Activated T-cell treated with anti-CD3 and anti-CD28 coated beads for 48 hours (primary cell): ENCODE measurements around the gene LCE1C.
A peak's percentile ranks its signal among the peaks of the same experiment; 100 is the strongest.

Source experiments
- DNase-seq: peaks from one replicate; pipeline ENCODE4 v3.0.0-alpha.2; 2020; ENCODE audit warnings: low read depth

Gene LCE1C, protein sequence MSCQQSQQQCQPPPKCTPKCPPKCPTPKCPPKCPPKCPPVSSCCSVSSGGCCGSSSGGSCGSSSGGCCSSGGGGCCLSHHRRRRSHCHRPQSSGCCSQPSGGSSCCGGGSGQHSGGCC

DNA sequence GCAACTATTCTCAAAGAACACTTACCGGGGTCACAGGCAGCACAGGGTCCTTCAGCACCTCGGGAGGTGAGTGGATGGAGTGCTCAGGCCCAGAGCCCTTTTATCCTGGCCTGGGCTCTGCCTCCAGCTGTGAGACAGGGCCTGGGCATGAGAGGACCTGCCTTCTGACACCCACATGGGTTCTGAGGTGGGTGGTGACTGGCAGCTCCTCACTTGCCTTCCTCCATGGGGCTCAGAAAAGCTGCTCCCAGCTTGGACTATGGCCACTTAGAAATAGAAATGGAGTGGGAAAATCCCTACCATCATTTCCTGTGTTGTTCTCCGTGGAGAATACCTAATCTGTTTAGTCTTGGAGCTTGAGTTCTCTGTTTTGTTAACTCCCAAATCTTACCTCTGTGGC, at the start of gene LCE1C:
TSS of gene LCE1C (minus strand) at position 76 of the 400 bp plus-strand sequence. CDS start 1,173 bp downstream, outside the sequence.
- DNase-seq: no peak

DNA sequence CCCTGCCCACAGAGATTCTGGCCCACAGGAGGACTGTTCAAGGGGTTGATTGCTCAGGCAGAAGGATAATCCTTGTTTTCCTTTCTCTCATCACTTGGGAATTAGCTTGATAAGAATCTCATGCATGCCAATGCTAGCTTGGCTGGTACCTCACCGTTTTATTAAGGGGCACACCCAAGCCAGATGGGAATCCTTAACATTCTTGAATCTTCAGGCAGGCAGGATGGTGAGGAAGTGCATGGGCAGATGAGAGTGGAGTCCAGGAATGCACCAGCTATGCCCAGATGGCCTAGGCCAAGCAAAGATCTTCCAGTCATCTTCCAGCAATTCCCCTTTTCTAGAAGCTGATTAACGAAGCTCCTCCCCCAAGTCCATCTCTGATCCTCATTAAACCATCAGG, 49.2 kb upstream of the LCE1C start:
- no peak for DNase-seq

DNA sequence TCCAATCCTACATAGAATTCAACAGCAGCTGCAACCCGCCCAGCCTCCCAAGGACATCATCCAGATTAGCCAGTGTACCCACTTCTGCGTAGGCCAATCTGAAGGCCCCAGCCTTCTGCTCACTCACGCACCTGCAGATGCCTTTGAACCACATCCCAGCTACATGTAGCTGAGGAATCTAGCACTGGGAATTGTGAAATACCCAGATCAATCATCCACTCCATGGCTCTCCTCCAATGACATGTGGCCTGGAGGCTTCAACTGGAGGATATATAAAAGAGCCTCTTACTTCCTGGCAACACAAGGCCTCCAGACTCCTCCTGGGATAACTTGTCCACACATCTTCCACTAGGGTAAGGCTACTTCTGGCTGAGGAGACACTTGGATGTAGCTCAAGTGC, 36.1 kb upstream of the LCE1C start, which contains the start of gene LCE6A:
TSS of gene LCE6A (plus strand) at position 301 of the 400 bp plus-strand sequence. CDS start 665 bp downstream, outside the sequence.
- no peak for DNase-seq

DNA sequence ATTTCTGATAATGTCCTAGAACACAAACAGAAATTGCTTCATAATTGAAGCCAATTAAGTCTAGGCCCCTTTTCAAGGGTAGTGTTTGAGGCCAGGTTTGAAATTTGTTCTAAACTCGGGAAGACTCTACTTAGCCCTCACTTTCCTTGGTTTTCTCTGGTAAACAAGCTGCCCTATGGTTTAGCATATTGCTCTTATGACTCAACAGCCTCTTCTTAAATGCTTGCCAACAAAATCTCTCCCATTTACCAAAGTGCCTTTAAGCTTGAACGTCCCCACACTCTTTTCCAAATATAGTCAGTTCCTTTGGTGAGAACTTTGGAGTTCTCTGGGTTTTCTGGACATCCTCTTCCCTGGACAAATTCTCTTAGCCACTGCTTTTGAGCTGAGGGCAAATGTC, 30.4 kb upstream of the LCE1C start:
- no peak for DNase-seq

DNA sequence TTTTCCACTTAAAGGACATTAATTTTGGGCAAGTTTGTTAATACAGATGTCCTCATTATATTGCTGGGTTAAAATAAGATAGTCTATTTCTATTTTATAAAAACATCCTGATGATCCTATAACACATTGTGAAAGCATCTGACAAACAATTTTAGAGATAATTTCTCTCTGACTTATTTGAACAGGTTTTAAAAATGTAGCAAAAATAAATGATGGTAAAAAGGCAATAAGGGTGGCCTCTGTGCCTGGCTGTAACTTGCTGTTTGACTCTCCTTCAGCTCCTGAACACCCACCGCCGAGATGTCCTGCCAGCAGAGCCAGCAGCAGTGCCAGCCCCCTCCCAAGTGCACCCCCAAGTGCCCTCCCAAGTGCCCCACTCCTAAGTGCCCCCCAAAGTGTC, 20.7 kb upstream of the LCE1C start, which contains the start of gene LCE1A:
TSS of gene LCE1A (plus strand) at position 301 of the 400 bp plus-strand sequence. CDS start at position 301, 0 bp downstream.
- DNase-seq: no peak

DNA sequence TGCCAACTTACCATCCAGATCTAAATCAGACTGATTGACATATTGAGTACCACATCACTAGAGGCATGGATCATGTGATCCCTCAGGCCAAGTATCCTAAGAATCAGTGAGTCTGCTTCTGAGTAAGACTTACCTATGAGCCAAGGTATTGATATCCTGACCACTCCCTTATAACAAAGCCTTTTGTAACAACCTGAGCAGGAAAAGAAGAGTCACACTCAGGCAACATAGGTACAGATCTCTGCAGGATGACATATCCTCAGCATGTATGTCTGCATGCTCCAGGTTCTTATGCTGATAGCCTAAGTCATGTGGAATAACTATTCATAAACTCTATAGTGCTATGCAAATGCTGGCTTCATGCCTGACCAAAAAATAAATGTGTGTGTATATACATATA, 18.5 kb upstream of the LCE1C start:
- no peak for DNase-seq

DNA sequence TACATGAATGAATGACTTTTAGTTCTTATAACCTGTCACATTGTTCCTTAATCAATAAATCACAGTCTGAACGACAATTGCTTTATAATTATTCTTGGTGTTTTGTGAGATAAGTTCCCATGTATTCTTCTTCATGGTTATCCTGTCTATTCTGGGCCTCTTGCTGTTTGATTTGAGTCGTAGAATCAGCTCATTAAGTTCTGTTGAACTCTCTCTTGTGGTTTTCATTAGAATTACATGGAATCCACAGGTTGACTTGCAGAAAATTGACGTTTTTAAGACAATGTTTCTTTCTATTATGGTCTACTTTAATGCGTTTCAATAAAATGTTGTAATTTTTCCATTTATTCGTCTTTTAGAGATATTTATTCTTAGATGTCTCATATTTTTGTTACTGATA, 16.8 kb upstream of the LCE1C start:
- no peak for DNase-seq

DNA sequence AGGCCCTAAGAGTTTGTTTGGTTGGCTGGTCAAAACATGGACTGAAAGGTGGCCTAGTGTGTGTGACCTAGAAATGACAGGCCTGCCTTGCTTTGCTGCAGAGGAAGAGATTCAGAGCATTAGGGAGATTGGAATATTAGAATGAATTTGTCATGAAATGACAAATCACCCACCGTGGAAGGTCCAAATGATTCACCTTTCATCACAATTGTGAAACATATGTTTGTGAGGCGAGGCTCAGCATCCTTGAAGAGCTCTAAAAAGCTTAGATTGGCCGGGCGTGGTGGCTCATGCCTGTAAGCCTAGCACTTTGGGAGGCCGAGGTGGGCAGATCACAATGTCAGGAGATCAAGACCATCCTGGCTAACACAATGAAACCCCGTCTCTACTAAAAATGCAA, 10.9 kb upstream of the LCE1C start:
- DNase-seq: no peak

DNA sequence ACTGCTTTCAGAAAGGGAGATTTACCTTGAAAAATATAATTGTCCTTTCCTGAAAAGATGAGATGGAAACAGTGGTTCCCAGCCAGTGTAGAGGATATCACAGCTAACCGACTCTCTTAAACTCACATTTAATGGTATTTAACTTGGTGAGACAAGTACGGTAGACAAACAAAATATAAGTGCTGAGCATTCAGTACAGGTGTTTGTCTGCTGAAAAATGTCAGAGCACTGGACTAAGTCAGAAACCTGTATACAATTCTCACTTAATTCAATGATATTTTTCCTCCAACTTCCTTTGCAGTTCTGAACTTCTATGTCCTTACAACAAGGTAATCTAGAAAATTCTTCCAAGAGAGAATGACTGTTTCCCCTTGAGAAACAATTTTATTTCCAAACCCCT, 5.2 kb upstream of the LCE1C start, which contains the start of gene LCE1B:
TSS of gene LCE1B (plus strand) at position 301 of the 400 bp plus-strand sequence. CDS start 476 bp downstream, outside the sequence.
- no peak for DNase-seq

DNA sequence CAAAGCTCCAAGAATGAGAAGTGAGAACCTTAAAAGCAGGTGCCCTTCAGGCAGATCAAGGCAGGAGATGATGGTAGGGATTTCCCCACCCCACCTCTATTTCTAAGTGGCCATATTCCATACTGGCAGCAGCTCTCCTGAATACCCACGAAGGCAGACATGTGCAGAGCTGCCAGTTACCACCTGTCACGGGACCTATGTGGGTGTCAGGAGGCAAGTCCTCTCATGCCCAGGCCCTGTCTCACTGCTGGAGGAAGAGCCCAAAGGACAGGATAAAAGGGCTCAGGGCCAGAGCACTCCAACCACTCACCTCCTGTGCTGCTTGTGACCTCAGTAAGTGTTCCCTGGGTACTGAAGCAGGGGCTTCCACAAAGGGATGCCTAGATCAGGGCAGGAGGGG, 4.6 kb upstream of the LCE1C start:
- DNase-seq: no peak

DNA sequence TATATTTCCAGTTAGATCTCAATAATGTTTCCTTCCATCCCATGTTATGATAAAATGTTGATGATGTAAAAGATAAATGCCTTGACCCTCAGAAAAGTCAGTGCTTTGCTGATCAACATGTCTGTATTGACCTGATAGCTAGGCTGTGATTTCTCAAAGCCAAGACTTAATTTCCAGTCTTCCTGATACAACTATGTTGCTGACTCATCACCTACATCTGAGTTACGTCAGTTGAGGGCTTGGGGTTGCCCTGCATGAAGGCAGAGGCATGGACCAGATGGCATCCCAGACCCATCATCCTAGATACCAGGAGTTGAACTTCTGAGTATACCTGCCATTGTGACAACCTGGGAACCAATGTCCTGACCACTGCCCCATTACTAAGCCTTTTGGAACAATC, 5.1 kb downstream of the LCE1C start:
- DNase-seq: no peak

DNA sequence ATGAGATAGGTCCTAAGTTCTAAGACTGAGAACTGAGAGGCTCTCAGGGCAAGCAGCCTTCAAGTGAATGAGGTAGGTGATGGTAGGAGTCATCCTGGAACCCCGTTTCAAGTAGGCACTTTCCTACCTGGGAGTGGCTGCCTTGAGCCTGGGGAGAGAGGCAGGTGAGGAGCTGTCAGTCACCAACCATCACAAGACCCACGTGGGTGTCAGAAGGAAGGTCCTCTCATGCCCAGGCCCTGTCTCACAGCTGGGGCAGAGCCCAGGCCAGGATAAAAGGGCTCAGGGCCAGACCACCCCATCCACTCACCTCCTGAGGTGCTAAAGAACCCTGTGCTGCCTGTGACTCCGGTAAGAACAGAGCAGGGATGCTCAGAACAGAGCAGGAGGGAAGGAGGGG, 10.0 kb downstream of the LCE1C start, which contains the start of gene LCE1D:
TSS of gene LCE1D (plus strand) at position 301 of the 400 bp plus-strand sequence. CDS start 1,074 bp downstream, outside the sequence.
- no peak for DNase-seq

DNA sequence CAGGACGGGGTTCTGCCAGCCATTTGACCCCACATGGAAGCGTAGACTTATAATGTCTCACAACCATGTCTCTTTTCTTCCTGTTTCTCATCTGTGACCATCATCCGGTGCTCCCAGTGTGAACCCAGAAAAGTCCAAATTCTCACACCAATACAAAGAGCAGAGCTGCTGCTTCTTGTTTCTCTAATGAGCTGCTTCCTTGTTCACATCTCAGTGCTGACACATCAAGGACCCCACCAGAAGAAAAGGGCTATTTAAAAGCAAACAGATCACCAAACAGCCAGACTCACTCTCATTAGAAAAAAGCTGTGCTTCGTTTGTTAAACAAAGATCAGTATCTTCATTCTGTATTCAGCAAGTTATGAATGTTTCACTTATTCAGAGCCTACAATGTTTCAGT, 10.8 kb downstream of the LCE1C start:
- DNase-seq: no peak

DNA sequence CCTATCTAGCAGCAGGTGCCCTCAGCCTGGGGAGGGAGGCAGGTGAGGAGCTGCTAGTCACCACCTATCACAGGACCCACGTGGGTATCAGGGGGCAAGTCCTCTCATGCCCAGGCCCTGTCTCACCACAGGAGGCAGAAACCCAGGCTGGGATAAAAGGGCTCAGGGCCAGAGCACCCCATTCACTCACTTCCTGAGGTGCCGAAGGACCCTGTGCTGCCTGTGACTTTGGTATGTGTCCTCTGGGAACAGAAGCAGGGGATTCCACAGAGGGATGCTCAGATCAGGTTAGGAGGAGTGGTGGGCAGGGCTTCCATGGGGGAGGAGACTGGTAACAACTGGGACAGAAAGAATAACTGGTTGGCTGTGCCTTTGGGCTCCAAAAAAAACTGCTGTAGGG, 20.4 kb downstream of the LCE1C start, which contains the start of gene LCE1E:
TSS of gene LCE1E (plus strand) at position 181 of the 400 bp plus-strand sequence. CDS start 1,043 bp downstream, outside the sequence.
- DNase-seq: no peak

DNA sequence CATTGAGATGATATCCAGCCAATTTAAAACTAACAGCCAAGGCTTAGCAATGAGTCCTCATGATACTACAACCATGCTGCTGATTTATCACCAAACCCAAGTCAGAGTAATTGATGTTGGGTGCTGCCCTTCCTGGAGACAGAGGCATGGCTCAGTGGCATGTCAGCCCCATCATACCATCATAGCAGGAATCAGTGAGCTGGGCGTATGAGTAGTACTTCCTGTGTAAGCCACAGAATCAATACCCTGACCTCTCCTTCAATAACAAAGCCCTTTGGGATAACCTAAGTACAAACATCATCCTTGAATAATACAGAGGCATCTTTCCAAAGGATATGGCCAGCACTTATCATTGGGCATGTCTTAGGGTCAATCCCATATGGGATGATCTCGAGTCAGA, 23.4 kb downstream of the LCE1C start:
- DNase-seq: no peak

DNA sequence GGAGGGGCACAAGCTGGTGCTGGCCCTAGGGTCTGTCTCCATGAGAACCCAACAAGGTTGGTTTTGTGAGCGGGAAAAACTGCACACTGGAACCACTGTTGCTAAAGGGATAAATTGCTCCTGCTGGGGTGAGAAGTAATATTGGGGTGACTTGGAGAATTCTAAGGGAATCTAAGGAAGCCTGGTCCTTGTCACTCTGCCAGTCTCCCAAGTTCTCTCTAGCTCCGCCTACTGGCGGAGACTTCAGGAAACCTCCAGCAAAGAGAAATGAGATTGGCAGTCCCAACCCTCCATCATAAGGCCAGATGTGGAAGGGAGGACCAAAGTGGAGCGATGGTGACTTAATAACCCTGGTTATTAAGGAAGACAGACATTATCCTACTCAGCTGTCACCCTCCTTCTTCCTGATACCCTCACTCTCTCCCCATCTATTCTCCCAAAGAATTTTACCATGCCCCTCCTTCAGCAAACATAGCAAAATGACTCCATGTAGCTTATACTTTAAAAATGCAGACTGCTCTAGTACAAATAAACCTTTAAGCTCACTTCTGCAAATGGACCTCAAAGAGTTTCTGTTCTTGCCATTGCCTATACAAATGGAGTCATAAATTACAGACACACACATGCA, 28.8 kb downstream of the LCE1C start:
- peak; percentile 4 for DNase-seq

DNA sequence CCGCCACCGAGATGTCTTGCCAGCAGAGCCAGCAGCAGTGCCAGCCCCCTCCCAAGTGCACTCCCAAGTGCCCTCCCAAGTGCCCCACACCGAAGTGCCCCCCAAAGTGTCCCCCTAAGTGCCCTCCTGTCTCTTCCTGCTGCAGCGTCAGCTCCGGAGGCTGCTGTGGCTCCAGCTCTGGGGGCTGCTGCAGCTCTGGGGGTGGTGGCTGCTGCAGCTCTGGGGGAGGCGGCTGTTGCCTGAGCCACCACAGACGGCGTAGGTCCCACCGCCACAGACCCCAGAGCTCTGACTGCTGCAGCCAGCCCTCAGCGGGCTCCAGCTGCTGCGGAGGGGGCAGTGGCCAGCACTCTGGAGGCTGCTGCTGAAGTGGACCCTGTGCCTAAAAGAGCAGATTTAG, 30.1 kb downstream of the LCE1C start:
- no peak for DNase-seq

DNA sequence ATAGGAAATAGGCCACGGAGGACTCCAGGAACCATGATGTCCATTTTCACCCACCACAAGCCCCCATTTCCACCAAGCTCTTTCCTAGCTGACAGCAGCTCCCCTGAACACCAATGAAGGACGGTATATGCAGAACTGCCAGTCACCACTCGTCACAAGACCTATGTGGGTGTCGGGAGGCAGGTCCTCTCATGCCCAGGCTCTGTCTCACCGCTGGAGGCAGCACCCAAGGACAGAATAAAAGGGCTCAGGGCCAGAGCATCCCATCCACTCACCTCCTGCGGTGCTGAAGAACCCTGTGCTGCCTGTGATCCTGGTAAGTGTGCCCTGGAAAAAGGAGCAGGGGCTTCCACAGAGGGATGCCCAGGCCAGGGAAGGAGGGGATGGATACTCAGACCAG, 31.6 kb downstream of the LCE1C start, which contains the start of gene LCE1F:
TSS of gene LCE1F (plus strand) at position 266 of the 400 bp plus-strand sequence. CDS start 1,232 bp downstream, outside the sequence.
- no peak for DNase-seq

DNA sequence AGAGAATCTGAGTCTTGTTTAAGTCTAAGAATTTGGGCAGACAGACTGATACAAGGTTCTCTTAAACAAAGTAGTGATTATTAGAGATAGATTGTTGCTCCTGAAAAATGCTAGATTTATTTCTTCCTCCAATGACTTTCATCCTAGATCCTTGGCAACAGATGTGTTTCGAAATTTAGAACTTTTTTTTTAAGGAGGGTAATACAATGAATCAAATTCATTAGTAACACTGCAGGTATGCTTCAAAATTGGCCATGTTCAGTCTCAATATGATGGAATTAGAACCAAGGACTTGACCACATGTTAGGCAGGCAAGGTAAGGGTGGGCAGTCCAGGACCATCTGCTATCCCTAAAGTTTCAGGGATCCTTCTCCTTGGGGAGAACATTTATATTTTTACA, 36.0 kb downstream of the LCE1C start:
- no peak for DNase-seq

DNA sequence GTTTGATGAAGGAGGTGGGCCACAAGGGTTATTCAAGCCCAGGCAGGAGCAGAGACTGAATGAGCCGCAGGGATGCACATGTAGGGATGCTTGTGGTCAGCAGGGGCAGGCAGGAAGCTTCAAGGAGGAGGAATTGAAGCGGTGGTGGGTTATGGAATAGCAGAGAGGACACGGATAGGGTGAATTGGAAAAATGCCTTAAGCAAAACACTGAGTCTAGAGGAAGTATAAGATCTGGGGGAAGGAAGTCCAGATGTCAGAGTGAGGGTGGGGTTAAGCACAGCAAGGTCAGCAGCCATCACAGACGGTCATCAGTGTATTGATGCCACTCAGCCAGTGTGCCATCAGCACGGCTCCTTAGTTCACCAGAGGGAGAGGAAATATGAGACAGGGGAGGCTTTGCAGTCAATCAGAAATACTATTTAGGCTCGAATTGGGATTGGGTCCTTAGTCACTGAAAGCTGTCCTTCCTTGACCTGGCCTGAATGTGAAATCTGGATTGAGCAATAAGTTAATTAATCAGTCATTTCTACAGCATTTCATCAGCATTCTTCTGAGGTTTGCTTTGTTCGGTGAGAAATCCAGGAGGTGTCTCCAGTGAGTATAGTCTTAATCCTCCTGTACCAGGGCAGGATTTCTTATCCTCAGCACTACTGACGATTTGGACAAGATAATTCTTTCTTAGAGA, 37.5 kb downstream of the LCE1C start:
- no peak for DNase-seq

DNA sequence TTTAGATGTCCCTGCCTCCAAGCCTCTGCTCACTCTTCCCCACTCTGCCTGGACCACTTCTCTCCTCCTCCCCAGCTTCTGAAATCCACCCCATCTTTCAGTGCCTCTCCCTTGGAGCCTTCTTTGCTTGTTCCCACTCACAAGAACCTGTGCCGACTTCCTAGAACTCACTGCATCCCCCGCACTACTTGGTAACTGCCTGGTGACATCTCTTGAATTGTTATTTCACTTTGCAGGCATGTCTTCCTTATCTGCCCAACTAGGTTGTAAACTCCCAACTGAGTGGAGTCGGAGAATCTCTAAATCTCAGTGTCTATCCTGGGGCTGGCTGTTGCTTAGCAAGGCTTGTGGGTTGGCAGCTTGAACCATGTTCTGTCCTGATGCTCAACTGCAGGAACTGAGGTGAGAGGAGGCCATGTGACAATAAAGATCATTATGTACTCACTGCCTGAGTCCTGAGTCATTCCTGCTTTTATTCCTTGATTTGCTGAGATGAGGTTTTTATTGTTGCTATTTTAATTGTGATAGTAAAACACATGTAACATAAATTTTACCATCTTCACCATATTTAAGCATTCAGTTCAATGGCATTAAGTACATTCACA, 44.7 kb downstream of the LCE1C start:
- DNase-seq: no peak

DNA sequence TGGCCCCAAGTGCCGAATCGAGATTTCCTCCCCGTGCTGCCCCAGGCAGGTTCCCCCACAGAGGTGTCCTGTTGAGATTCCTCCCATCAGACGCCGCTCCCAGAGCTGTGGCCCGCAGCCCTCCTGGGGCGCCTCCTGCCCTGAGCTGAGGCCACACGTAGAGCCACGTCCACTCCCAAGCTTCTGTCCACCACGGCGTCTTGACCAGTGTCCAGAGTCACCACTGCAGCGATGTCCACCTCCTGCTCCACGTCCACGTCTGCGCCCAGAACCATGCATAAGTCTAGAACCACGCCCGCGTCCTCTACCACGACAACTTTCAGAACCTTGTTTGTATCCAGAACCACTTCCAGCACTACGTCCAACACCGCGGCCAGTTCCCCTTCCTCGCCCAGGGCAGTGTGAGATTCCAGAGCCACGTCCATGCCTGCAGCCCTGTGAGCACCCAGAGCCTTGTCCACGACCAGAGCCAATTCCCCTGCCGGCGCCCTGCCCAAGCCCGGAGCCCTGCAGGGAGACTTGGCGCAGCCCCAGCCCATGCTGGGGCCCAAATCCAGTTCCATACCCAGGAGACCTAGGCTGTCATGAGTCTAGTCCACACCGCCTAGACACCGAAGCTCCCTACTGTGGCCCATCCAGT, 45.8 kb downstream of the LCE1C start:
- DNase-seq: no peak
